SK-N-SH (cell line): ENCODE data around the gene CFAP69. TPM values are rescaled to one million over a fixed set of nuclear protein-coding genes. Genes with fewer than 3 reads are reported as not detected.

Source experiments
- CTCF ChIA-PET: fragments of 300-600, 350-600 bp; formaldehyde crosslinking; extraction: SDS; loops from one replicate; lab custom pipeline; 2021; lab: Yijun Ruan, JAX
- POLR2A ChIA-PET: fragments of 350-600 bp; sonication (Branson Sonifier 250); formaldehyde crosslinking; extraction: SDS; loops from one replicate; lab custom pipeline; 2020; ENCODE audit warnings: antibody characterized with exemption, inconsistent platforms; lab: Yijun Ruan, JAX
- DNase-seq: peaks from one replicate; pipeline ENCODE4 v3.0.0; 2012
- H2AFZ ChIP-seq: fragments of 200-600 bp; sonication (generic); 2 replicates; pipeline ENCODE4 v1.8.1; 2016; ENCODE audit warnings: antibody characterized with exemption, mild to moderate bottlenecking, low read depth
- H3F3A ChIP-seq: fragments of 200-600 bp; sonication (generic); replicated peaks from 2 replicates; pipeline ENCODE3; 2016; ENCODE audit warnings: antibody characterized with exemption, mild to moderate bottlenecking; ENCODE audit not compliant: insufficient read depth
- H3K27ac ChIP-seq, 2 experiments: fragments of 200-500 bp in 1 of 2; fragments of 200-600 bp in 1 of 2; sonication (Bioruptor generic) in 1 of 2; sonication (generic), shearing (Covaris generic) in 1 of 2; 2 replicates each; pipeline versions ENCODE4 v1.5.1 to v1.6.1; 2014 to 2016; ENCODE audit warnings: low read depth in 2 of 2, inconsistent platforms in 1 of 2, low read length in 1 of 2, mild to moderate bottlenecking in 1 of 2, mixed read lengths in 1 of 2
- H3K27me3 ChIP-seq: fragments of 200-600 bp; sonication (generic), shearing (Covaris generic); 2 replicates; pipeline ENCODE4 v1.6.1; 2016; ENCODE audit warnings: mixed run types; ENCODE audit not compliant: insufficient read depth
- H3K36me3 ChIP-seq, 2 experiments: fragments of 200-500 bp in 1 of 2; fragments of 200-600 bp in 1 of 2; sonication (Bioruptor generic) in 1 of 2; sonication (generic) in 1 of 2; replicated peaks in 1 of 2; 2 replicates each; pipeline versions ENCODE3 to v1.5.1; 2014 to 2016; ENCODE audit warnings: low read length in 1 of 2, mild to moderate bottlenecking in 1 of 2; ENCODE audit not compliant: insufficient read depth in 2 of 2, control insufficient read depth in 1 of 2
- H3K4me1 ChIP-seq, 2 experiments: fragments of 200-500 bp in 1 of 2; fragments of 200-600 bp in 1 of 2; sonication (Bioruptor generic) in 1 of 2; sonication (generic), shearing (Covaris generic) in 1 of 2; 2 replicates each; pipeline versions ENCODE4 v1.5.1 to v1.6.1; 2014 to 2016; ENCODE audit warnings: low read depth in 1 of 2, low read length in 1 of 2, mixed run types in 1 of 2; ENCODE audit not compliant: insufficient read depth in 2 of 2, control insufficient read depth in 1 of 2
- H3K4me2 ChIP-seq: fragments of 200-600 bp; sonication (generic), shearing (Covaris generic); 2 replicates; pipeline ENCODE4 v1.6.1; 2017; ENCODE audit warnings: mixed run types
- H3K4me3 ChIP-seq, 2 experiments: fragments of 200-500 bp in 1 of 2; fragments of 200-600 bp in 1 of 2; sonication (Bioruptor generic) in 1 of 2; sonication (generic), shearing (Covaris generic) in 1 of 2; 2 replicates each; pipeline versions ENCODE4 v1.5.1 to v1.8.1; 2014 to 2016; ENCODE audit warnings: low read depth in 2 of 2, inconsistent platforms in 1 of 2, low read length in 1 of 2, mild to moderate bottlenecking in 1 of 2, mixed read lengths in 1 of 2, moderate library complexity in 1 of 2
- H3K79me2 ChIP-seq: fragments of 200-600 bp; sonication (generic); 2 replicates; pipeline ENCODE4 v1.8.1; 2017; ENCODE audit warnings: mild to moderate bottlenecking; ENCODE audit not compliant: insufficient read depth
- H3K9ac ChIP-seq: fragments of 200-600 bp; sonication (generic); 2 replicates; pipeline ENCODE4 v1.6.1; 2017; ENCODE audit warnings: mixed run types
- H3K9me2 ChIP-seq: fragments of 200-600 bp; sonication (generic); 2 replicates; pipeline ENCODE4 v1.6.1; 2017; ENCODE audit warnings: mixed run types
- H3K9me3 ChIP-seq: fragments of 200-600 bp; sonication (generic); 2 replicates; pipeline ENCODE4 v1.6.1; 2017; ENCODE audit warnings: mixed run types, mild to moderate bottlenecking, moderate library complexity
- H4K20me1 ChIP-seq: fragments of 200-600 bp; sonication (generic); 2 replicates; pipeline ENCODE4 v1.6.1; 2017; ENCODE audit warnings: mild to moderate bottlenecking, mixed run types; ENCODE audit not compliant: insufficient read depth
- CTCF ChIP-seq: fragments of 200-600 bp; sonication (generic); IDR thresholded peaks from 2 replicates; pipeline ENCODE4 v1.6.1; 2017; ENCODE audit warnings: antibody characterized with exemption, mild to moderate bottlenecking, moderate library complexity
- ELF1 ChIP-seq: IDR thresholded peaks from 2 replicates; pipeline ENCODE4 v1.4.0; 2012
- MXI1 ChIP-seq: IDR thresholded peaks from 2 replicates; pipeline ENCODE4 v1.6.1; 2012; ENCODE audit warnings: mild to moderate bottlenecking, low read depth, low read length, improper control_type of control experiment
- POLR2AphosphoS5 ChIP-seq: IDR thresholded peaks from 2 replicates; pipeline ENCODE4 v1.6.1; 2012; ENCODE audit warnings: low read depth, low read length
- RAD21 ChIP-seq: IDR thresholded peaks from 2 replicates; pipeline ENCODE4 v1.6.1; 2012; ENCODE audit warnings: mild to moderate bottlenecking, low read length
- RCOR1 ChIP-seq: fragments of 150-350 bp; IDR thresholded peaks from 2 replicates; pipeline ENCODE4 v1.6.1; 2017; ENCODE audit warnings: antibody characterized with exemption, low read length
- REST ChIP-seq: IDR thresholded peaks from 2 replicates; pipeline ENCODE4 v1.6.1; 2012; ENCODE audit warnings: mild to moderate bottlenecking, low read depth, low read length, moderate library complexity
- RXRA ChIP-seq: IDR thresholded peaks from 2 replicates; pipeline ENCODE4 v1.4.0; 2012; ENCODE audit warnings: low read depth, mild to moderate bottlenecking, borderline replicate concordance
- SMC3 ChIP-seq: IDR thresholded peaks from 2 replicates; pipeline ENCODE4 v1.6.1; 2012; ENCODE audit warnings: low read depth, low read length, improper control_type of control experiment
- WGBS: methylation state at CpG from one replicate; pipeline ENCODE4 v1.1.6; 2017; ENCODE audit warnings: low lambda C conversion rate; 5-methylcytosine and 5-hydroxymethylcytosine counted together
- polyA plus RNA-seq, 3 experiments: library from polyadenylated mRNA; depleted of rRNA; stranded (reverse); fragments of >200 nt; gene quantifications; 2 replicates each; pipeline ENCODE4 v1.2.3, GENCODE V29; 2012

Gene CFAP69
- polyA plus RNA-seq, 1 of the 3 experiments (the other 2 are of a cell fraction), result 2.3 TPM

- CTCF ChIA-PET, result interaction anchor here (0.9 to 4.6 kb wide), 9 partner anchors 9 to 159 kb away, joined by 3 to 37 read pairs (median 5); partner anchors contain the start of genes FAM237B, GTPBP10 and STEAP1
- H3K79me2 ChIP-seq, result no peaks in the 10 kb centered on the region
- POLR2A ChIA-PET, result interaction anchor here (0.7 to 0.8 kb wide), 2 partner anchors 91 to 115 kb away, joined by 3 read pairs; partner anchors contain the start of gene CLDN12
These were observed 67.8 kb downstream of the CFAP69 start for GRCh38 chr7:90312745-90313144.

More at GRCh38 chr7:90312745-90313144, 67.8 kb downstream of the CFAP69 start:
- no peak overlapping the region for H3K27ac ChIP-seq
- no peak for DNase-seq
- 94% methylated on average over 2 of the region's 2 CpGs for WGBS
- no peak overlapping the region for H3K4me2 ChIP-seq
- peaks cover 5 to 12% of the 10 kb centered on the region in 2 experiments for H3K36me3 ChIP-seq
- H3K4me3 ChIP-seq, result no peak overlapping the region
- TF ChIP-seq SMC3 (peak; percentile 20; the same call in 1 of the 2 replicates), RXRA (no peak), ELF1 (no peak), CTCF (peak; percentile 42), REST (no peak), RAD21 (peak; percentile 47), MXI1 (no peak), RCOR1 (no peak), POLR2AphosphoS5 (no peak)
- H3F3A ChIP-seq, result no peaks in the 10 kb centered on the region
- H2AFZ ChIP-seq, result no peak overlapping the region
- H3K9me2 ChIP-seq, result no peaks in the 10 kb centered on the region
- no peaks in the 10 kb centered on the region for H4K20me1 ChIP-seq
- no peaks in the 10 kb centered on the region for H3K9me3 ChIP-seq
- H3K27me3 ChIP-seq, result no peaks in the 10 kb centered on the region
- no peaks in the 10 kb centered on the region; a peak in 1 of 4 replicates for H3K4me1 ChIP-seq
- H3K9ac ChIP-seq, result no peak overlapping the region
